GM10847 (cell line): ENCODE data around the gene GALNT17.

Experiments used
- POLR2A ChIP-seq: IDR thresholded peaks from 2 replicates; pipeline ENCODE4 v1.6.1; 2011; ENCODE audit not compliant: insufficient read length; ENCODE audit errors: extremely low read depth

Gene GALNT17

GRCh38 chr7:71457021-71457420 lies 325.1 kb downstream of the GALNT17 start:
- TF ChIP-seq POLR2A, result no peak

GRCh38 chr7:71457846-71458590 lies 326.1 kb downstream of the GALNT17 start:
- TF ChIP-seq POLR2A, result no peak

- TF ChIP-seq POLR2A, result no peak
Measured at GRCh38 chr7:71459132-71459531, 327.2 kb downstream of the GALNT17 start.

GRCh38 chr7:71461572-71461971 lies 329.6 kb downstream of the GALNT17 start:
- TF ChIP-seq POLR2A, result no peak

GRCh38 chr7:71465741-71466189 lies 333.8 kb downstream of the GALNT17 start:
- no peak for TF ChIP-seq POLR2A

- no peak for TF ChIP-seq POLR2A
Measured at GRCh38 chr7:71466448-71467145, 334.7 kb downstream of the GALNT17 start.

GRCh38 chr7:71470326-71470725 lies 338.4 kb downstream of the GALNT17 start:
- TF ChIP-seq POLR2A, result no peak

- TF ChIP-seq POLR2A, result no peak
Measured at GRCh38 chr7:71470830-71471229, 338.9 kb downstream of the GALNT17 start.

- TF ChIP-seq POLR2A, result no peak
Measured at GRCh38 chr7:71472962-71473361, 341.0 kb downstream of the GALNT17 start.

- TF ChIP-seq POLR2A, result no peak
Measured at GRCh38 chr7:71473366-71473967, 341.5 kb downstream of the GALNT17 start.

GRCh38 chr7:71477441-71477840 lies 345.5 kb downstream of the GALNT17 start:
- no peak for TF ChIP-seq POLR2A

- no peak for TF ChIP-seq POLR2A
Measured at GRCh38 chr7:71479231-71479630, 347.3 kb downstream of the GALNT17 start.

- no peak for TF ChIP-seq POLR2A
Measured at GRCh38 chr7:71480791-71481190, 348.8 kb downstream of the GALNT17 start.

GRCh38 chr7:71482284-71482683 lies 350.3 kb downstream of the GALNT17 start:
- TF ChIP-seq POLR2A, result no peak

- no peak for TF ChIP-seq POLR2A
Measured at GRCh38 chr7:71484380-71484779, 352.4 kb downstream of the GALNT17 start.

- TF ChIP-seq POLR2A, result no peak
Measured at GRCh38 chr7:71485586-71485985, 353.6 kb downstream of the GALNT17 start.
